Uterus (tissue), 4 donors: ENCODE data around the gene ATP6V0C. TPM values are rescaled to one million over a fixed set of nuclear protein-coding genes. Genes with fewer than 3 reads are reported as not detected.

Source experiments
- DNase-seq, 2 donors: peaks; one replicate each; pipeline ENCODE4 v3.0.0-alpha.2; 2019 to 2020
- H3K27ac ChIP-seq, 2 donors: fragments of 200-600 bp; sonication (generic); 1 replicate in 1 of 2; 2 replicates in 1 of 2; pipeline ENCODE4 v1.5.1; 2016 to 2018
- H3K27me3 ChIP-seq, 2 donors: fragments of 200-600 bp; sonication (generic); one replicate each; pipeline ENCODE4 v1.5.1; 2018 to 2019; ENCODE audit warnings: control low read depth in 1 of 2
- H3K36me3 ChIP-seq, 2 donors: fragments of 200-600 bp; sonication (generic); one replicate each; pipeline ENCODE4 v1.5.1; 2019; ENCODE audit warnings: control low read depth in 1 of 2
- H3K4me1 ChIP-seq, 2 donors: fragments of 200-600 bp; sonication (generic); one replicate each; pipeline ENCODE4 v1.5.1; 2018 to 2019; ENCODE audit warnings: control low read depth in 1 of 2
- H3K4me3 ChIP-seq, 2 donors: fragments of 200-600 bp; sonication (generic); 1 replicate in 1 of 2; 2 replicates in 1 of 2; pipeline ENCODE4 v1.5.1; 2018 to 2019; ENCODE audit warnings: mild to moderate bottlenecking in 1 of 2
- H3K9me3 ChIP-seq, 2 donors: fragments of 200-600 bp; sonication (generic); one replicate each; pipeline ENCODE4 v1.5.1; 2019; ENCODE audit warnings: control low read depth in 1 of 2
- POLR2A ChIP-seq, 2 donors: fragments of 450-650 bp; IDR thresholded peaks; one replicate each; pipeline ENCODE4 v1.6.1; 2016; ENCODE audit warnings: antibody characterized with exemption in 2 of 2, mild to moderate bottlenecking in 1 of 2, moderate library complexity in 1 of 2
- intact Hi-C: fragments of 100-400 bp; cut with DNase I; formaldehyde crosslinking; loops from one replicate; pipeline ENCODE4 v1.15.1; 2023; ENCODE audit warnings: low total_unique reads
- total RNA-seq, 4 donors: library from RNA; depleted of rRNA in 3 of 4; stranded (reverse); fragments of >200 nt in 3 of 4; gene quantifications; one replicate each; pipeline versions ENCODE4 v1.1.0 to v1.2.4, GENCODE V29; 2014 to 2023
- TF ChIP-seq, protein P1 (sequence below), 4 experiments: fragments of 200-600 bp in 2 of 4; fragments of 450-650 bp in 2 of 4; sonication (generic) in 2 of 4; IDR thresholded peaks; one replicate each; pipeline ENCODE4 v1.5.1; 2016 to 2019; ENCODE audit warnings: antibody characterized with exemption in 4 of 4, mild to moderate bottlenecking in 2 of 4, moderate library complexity in 1 of 4
- donor health status: DM: yes; HTN: yes; CAD: no.

Gene ATP6V0C
- total RNA-seq, 4 donors from 2014 or later: 14.3 to 126 (median 41.4) TPM

DNA sequence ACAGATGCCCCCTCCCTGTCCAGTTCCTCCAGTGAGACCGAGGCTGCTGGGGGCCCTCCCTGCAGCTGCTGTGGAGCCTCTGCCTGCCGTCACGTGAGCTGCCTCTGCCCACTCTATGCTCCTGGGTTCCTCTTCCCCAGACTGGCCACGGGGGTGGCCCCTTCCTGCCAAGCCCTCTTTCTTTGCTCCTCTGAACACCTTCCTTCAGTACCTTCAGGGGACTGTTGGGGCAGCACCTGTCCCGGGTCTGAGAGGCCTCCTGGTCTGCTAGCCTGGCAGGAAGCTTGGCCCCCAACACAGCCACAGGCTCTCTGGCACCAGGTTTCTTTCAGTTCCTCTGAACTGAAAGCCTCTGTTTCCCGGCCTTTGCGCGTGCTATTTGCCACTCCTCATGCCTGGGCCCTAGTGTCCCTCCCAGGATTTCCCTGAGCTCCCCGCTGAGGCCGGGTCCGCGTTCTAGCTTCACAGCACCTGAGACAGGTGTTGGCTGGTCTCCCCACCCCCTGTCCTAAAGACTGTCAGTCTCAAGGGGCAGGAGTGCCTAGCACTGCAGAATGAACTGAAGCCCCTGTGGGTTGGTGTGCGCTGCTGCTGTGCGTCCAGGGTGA lies 6.6 kb upstream of the ATP6V0C start:
- TF ChIP-seq, protein P1, sequence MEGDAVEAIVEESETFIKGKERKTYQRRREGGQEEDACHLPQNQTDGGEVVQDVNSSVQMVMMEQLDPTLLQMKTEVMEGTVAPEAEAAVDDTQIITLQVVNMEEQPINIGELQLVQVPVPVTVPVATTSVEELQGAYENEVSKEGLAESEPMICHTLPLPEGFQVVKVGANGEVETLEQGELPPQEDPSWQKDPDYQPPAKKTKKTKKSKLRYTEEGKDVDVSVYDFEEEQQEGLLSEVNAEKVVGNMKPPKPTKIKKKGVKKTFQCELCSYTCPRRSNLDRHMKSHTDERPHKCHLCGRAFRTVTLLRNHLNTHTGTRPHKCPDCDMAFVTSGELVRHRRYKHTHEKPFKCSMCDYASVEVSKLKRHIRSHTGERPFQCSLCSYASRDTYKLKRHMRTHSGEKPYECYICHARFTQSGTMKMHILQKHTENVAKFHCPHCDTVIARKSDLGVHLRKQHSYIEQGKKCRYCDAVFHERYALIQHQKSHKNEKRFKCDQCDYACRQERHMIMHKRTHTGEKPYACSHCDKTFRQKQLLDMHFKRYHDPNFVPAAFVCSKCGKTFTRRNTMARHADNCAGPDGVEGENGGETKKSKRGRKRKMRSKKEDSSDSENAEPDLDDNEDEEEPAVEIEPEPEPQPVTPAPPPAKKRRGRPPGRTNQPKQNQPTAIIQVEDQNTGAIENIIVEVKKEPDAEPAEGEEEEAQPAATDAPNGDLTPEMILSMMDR (IDR thresholded peaks at IDR 0.05): no peak
- H3K4me1 ChIP-seq: peaks cover 0 to 8% of the 10 kb centered on the region in 2 donors
- H3K36me3 ChIP-seq: no peaks in the 10 kb centered on the region
- intact Hi-C loops: no loop called here
- no peaks in the 10 kb centered on the region for H3K9me3 ChIP-seq
- H3K27ac ChIP-seq: no peak overlapping the region
- no peaks in the 10 kb centered on the region for H3K27me3 ChIP-seq
- H3K4me3 ChIP-seq: no peak overlapping the region
- no peak for DNase-seq

DNA sequence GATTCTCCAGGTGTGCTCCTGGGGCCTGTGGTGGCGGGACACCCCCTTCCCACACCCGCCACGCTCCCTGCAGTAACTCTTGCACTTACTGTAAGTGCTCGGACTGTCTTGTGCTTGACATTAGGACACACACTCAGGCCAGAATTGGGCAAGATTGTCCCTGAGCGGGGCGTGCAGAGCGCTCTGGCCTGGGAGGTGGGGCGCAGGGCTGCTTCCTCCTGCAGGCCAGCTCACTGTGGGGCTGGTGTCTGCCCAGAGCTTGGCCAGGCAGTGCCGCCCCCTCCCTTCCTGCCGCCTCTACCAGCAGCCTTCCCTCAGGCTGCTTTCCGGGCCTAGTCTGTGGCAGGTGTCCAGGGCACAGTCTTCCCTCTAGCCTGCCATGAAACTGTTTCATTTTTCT lies 6.1 kb upstream of the ATP6V0C start:
- intact Hi-C loops: no loop called here
- H3K4me3 ChIP-seq: no peak overlapping the region
- no peak overlapping the region for H3K27ac ChIP-seq

DNA sequence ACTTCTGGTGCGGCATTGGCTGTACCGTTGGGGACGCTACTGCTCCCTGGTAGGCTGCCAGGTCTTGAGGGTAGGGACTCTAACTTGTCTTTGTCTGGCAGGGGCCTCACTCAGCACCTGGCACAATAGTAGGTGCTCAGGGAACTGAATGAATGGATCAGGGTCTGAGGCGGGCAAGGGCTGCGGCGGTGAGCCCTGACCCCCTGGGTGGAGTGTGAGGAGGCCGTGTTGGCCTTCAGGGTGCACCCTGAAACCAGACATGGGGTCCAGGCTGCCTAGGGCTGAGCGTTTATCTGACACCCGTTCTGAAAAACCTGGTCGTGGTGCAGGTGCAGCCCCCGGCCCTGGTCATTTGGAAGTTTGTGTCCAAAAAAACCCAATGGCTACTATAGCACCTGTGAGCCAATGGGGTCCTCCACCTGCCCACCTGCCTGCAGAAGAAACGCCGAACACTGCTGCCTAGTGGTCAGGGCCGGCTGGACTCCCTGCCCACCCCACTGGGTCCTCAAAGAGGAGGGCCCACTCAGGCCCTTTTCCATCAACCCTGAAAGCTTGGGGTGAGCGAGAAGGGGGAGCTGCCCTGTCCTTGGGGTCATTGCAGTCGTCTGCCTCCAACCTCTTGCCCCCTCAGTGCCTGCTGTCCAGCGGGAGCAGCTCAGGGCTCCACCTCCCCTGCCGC lies 4.9 kb upstream of the ATP6V0C start:
- TF ChIP-seq, protein P1 (IDR thresholded peaks at IDR 0.05): no peak
- no peak for TF ChIP-seq POLR2A (IDR thresholded peaks at IDR 0.05)
- Histone ChIP-seq H3K27me3 (no peaks in the 10 kb centered on the region), H3K36me3 (no peaks in the 10 kb centered on the region), H3K4me3 (no peak overlapping the region), H3K4me1 (no peaks in the 10 kb centered on the region), H3K27ac (no peak overlapping the region), H3K9me3 (no peaks in the 10 kb centered on the region)
- intact Hi-C loops: no loop called here
- DNase-seq: no peak

More for the DNA sequence above, 6.1 kb upstream of the ATP6V0C start:
- Histone ChIP-seq H3K36me3 (no peaks in the 10 kb centered on the region), H3K27me3 (no peaks in the 10 kb centered on the region), H3K9me3 (no peaks in the 10 kb centered on the region), H3K4me1 (peaks cover 0 to 3% of the 10 kb centered on the region in 2 donors)
- no peak for DNase-seq
- no peak for TF ChIP-seq POLR2A (IDR thresholded peaks at IDR 0.05)
- TF ChIP-seq, protein P1 (IDR thresholded peaks at IDR 0.05): no peak

GRCh38 chr16:2511128-2511800 lies 2.5 kb upstream of the ATP6V0C start:
- H3K27me3 ChIP-seq: no peaks in the 10 kb centered on the region
- DNase-seq: peak; percentile 87 to 92
- intact Hi-C loops: no loop called here
- peak overlapping the region; percentile 47 to 63 for H3K27ac ChIP-seq
- peaks cover under 1 to 12% of the 10 kb centered on the region in 2 donors for H3K4me1 ChIP-seq
- H3K4me3 ChIP-seq: peak overlapping the region in 1 of 2 donors; percentile 15
- TF ChIP-seq, protein P1 (IDR thresholded peaks at IDR 0.05): no peak
- TF ChIP-seq POLR2A (IDR thresholded peaks at IDR 0.05): peak; percentile 46 to 68
- no peaks in the 10 kb centered on the region for H3K36me3 ChIP-seq
- H3K9me3 ChIP-seq: no peaks in the 10 kb centered on the region
